Astrocyte (in vitro differentiated cells and primary cell): Measurements from ENCODE around the gene SH3RF2.

ENCODE experiments used
- EZH2 ChIP-seq: IDR thresholded peaks from 2 replicates; pipeline ENCODE4 v1.6.1; 2012; ENCODE audit warnings: mild to moderate bottlenecking, low read length, inconsistent platforms; ENCODE audit not compliant: insufficient read depth
- TF ChIP-seq, protein P1 (sequence below): IDR thresholded peaks from 2 replicates; pipeline ENCODE4 v1.5.1; 2011; ENCODE audit warnings: low read depth, mild to moderate bottlenecking, inconsistent platforms, low read length, moderate library complexity; ENCODE audit not compliant: insufficient read depth

DNA sequence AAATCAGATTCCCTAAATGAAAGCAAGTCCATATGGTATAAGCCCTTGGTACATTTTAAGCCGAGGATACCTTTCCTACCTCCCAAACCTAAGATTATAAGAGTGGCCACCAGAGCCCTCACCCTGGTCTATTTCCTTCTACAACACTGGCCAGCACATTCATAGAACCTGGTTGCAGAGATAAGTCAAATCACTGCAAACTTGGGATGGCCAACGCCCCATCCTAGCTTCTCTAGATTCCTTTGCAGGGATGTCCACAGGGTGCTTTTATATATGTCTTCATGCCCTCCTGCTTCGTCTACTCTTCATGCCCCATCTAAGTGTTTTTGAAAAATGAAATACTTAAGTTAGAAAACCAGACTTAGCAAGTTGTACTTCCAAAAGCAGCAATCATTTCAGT lies 41.8 kb downstream of the SH3RF2 start:
- TF ChIP-seq, protein P1, sequence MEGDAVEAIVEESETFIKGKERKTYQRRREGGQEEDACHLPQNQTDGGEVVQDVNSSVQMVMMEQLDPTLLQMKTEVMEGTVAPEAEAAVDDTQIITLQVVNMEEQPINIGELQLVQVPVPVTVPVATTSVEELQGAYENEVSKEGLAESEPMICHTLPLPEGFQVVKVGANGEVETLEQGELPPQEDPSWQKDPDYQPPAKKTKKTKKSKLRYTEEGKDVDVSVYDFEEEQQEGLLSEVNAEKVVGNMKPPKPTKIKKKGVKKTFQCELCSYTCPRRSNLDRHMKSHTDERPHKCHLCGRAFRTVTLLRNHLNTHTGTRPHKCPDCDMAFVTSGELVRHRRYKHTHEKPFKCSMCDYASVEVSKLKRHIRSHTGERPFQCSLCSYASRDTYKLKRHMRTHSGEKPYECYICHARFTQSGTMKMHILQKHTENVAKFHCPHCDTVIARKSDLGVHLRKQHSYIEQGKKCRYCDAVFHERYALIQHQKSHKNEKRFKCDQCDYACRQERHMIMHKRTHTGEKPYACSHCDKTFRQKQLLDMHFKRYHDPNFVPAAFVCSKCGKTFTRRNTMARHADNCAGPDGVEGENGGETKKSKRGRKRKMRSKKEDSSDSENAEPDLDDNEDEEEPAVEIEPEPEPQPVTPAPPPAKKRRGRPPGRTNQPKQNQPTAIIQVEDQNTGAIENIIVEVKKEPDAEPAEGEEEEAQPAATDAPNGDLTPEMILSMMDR, result no peak
- TF ChIP-seq EZH2, result no peak
